Panc1 (cell line): Measurements from ENCODE around the gene DDX10.

Experiments used
- CTCF ChIP-seq: fragments of 450-650 bp; IDR thresholded peaks from 2 replicates; pipeline ENCODE4 v1.5.1; 2017; ENCODE audit warnings: mild to moderate bottlenecking
- POLR2AphosphoS5 ChIP-seq: IDR thresholded peaks from 2 replicates; pipeline ENCODE4 v1.6.1; 2012; ENCODE audit warnings: mild to moderate bottlenecking, low read depth, low read length, moderate library complexity
- SIN3A ChIP-seq: IDR thresholded peaks from 2 replicates; pipeline ENCODE4 v1.6.1; 2012; ENCODE audit warnings: low read depth, mild to moderate bottlenecking, low read length, moderate library complexity, borderline replicate concordance; ENCODE audit not compliant: insufficient read depth

- TF ChIP-seq CTCF (no peak), SIN3A (no peak), POLR2AphosphoS5 (no peak)
These were observed 283.0 kb downstream of the DDX10 start for GRCh38 chr11:108947654-108948570.
